OCI-M2 (cell line): Measurements from ENCODE around the gene TRIM68.
A peak's percentile ranks its signal among the peaks of the same experiment; 100 is the strongest.

Experiments used
- DNase-seq: peaks from one replicate; lab custom pipeline; 2025; ENCODE audit not compliant: unreplicated experiment; lab: John Stamatoyannopoulos, UW

Gene TRIM68, protein sequence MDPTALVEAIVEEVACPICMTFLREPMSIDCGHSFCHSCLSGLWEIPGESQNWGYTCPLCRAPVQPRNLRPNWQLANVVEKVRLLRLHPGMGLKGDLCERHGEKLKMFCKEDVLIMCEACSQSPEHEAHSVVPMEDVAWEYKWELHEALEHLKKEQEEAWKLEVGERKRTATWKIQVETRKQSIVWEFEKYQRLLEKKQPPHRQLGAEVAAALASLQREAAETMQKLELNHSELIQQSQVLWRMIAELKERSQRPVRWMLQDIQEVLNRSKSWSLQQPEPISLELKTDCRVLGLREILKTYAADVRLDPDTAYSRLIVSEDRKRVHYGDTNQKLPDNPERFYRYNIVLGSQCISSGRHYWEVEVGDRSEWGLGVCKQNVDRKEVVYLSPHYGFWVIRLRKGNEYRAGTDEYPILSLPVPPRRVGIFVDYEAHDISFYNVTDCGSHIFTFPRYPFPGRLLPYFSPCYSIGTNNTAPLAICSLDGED

GRCh38 chr11:4607781-4608666, at the start of gene TRIM68:
TRIM68 (minus strand) TSS chr11:4608231; CDS start chr11:4605504, 2,727 bp downstream.
- DNase-seq: peak; percentile 71

DNA sequence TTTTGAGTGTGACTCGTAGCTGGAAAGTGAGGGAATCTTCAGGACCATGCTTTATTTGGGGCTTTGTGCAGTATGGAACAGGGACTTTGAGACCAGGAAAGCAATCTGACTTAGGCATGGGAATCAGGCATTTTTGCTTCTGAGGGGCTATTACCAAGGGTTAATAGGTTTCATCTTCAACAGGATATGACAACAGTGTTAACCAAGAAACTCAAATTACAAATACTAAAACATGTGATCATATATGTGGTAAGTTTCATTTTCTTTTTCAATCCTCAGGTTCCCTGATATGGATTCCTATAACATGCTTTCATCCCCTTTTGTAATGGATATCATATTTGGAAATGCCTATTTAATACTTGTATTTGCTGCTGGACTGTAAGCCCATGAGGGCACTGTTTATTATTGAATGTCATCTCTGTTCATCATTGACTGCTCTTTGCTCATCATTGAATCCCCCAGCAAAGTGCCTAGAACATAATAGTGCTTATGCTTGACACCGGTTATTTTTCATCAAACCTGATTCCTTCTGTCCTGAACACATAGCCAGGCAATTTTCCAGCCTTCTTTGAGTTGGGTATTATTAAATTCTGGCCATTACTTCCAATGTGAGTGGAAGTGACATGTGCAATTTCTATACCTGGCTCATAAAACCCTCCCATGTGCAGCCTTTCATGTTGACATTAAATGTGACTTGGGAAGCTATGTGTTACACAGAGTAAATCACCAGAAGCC, 46.8 kb upstream of the TRIM68 start:
- no peak for DNase-seq

- DNase-seq: no peak
Observed at GRCh38 chr11:4647766-4648165, 39.7 kb upstream of the TRIM68 start.

DNA sequence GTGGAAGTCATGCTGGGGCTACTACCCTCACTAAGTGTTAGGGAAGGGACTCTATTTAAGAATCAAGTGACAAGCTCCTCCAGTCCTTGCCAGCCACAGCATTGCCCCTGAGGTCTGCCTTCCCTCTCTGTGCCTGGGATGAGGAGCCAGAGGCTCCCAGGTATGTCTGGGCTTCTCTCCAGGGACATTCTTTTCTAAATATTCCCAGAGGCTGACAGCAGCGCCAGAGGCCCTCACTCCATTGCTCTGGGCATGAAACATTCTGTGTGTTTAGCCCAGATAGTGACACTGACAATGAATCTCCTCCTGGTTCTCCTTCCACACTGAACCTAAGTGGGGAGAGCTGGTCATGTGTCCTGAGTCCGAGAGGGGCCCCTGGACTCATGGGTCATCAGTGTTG, 37.9 kb upstream of the TRIM68 start:
- no peak for DNase-seq

DNA sequence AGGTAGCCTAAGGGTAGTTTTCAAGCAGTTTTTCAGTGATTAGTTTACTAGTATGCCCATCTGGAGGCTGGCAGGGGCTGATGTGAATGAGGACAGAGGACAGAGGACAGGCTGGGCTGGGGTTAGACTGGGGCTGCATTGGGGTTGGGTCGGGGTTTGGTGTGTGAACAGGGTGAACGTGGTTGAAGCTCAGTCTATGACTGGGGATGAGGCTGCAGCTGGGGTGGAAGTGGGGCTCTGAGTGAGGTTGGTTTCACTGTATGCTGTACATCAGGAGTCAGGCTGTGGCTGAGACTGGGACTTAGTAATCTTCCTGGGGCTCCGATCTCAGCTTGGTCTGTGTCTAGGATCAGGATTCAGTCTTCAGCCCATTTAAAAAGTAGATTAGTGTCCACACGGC, 36.2 kb upstream of the TRIM68 start:
- no peak for DNase-seq

- no peak for DNase-seq
Observed at GRCh38 chr11:4643682-4644081, 35.7 kb upstream of the TRIM68 start, which contains the start of gene OR51E1. OR51E1 (plus strand) TSS chr11:4643982; CDS start chr11:4652527, 8,545 bp downstream.

DNA sequence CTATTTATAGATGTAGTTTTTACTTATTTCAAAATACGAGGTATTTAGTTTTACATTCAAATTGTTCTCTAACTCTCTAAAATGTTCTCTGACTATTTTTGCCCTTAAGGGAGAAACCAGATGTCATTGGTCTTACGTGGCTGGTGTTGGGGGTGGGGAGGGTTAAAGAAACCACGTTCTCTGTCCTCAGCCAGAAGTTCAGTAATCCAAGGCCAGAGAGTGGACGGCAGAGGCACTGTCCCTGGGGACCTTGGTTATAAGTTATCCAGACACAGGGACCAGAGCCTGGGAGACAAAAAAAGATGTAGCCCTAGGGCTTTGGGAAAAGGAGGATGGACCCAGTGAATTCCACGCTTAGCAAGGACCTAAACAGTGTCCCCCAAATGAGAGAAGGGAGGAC, 35.0 kb upstream of the TRIM68 start:
- DNase-seq: no peak

- no peak for DNase-seq
Observed at GRCh38 chr11:4642043-4642442, 34.0 kb upstream of the TRIM68 start.

GRCh38 chr11:4641501-4641900, 33.5 kb upstream of the TRIM68 start:
- DNase-seq: no peak

- DNase-seq: no peak
Observed at GRCh38 chr11:4639931-4640330, 31.9 kb upstream of the TRIM68 start.

DNA sequence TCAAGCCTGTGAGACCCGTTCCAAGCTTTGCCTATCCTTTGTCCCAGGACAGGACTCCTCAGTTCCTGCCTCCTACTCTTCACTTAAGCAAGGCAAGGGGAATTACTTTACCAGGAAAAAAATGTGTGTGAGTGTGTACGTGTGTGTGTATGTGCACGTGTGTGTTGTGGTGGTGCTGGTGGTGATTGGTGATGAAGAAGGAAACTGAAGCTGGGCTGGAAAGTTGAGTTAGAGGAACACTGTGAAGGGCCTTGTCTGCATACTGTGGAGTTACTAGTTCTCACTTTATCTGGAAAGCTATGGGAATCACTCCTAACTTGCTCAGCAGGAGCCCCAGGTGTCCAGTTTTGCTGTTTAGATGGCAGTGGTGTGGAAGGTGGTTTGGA, 29.6 kb upstream of the TRIM68 start:
- DNase-seq: no peak

DNA sequence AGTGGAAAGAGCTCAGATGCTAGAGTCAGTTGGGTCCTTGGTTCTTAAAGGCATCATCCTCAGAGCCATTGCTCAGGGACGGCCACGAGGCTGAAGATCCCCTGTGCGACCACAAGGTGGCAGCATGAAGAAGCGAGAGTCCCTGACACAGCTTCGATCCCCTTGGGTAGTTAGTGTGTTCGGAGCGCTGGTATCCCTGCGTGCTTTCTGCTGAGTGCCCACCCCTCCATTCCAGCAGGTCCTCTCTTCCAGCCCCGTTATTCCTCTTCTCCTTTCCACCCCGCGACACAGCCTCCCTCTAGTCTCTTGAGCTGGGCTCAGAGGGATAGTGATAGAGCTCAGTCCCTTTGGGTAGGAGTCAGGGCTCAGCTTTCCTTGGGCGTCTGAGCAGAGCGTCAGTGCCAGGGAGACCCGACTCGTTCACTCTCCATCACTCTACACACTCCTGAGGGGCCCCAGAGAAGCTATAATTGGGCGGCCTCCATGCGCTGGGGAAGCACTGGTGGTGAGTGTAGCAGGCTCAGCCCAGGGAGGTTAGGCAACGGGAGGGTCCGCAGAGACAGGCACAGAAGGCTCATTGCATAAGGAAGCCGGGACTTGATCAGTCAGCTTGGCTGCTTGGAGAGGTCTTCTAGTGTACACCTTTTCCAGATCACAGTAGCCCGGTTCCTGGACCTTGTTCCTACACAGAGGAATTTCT, 29.1 kb upstream of the TRIM68 start, which contains the start of gene OR51D1:
OR51D1 (plus strand) TSS at position 516 of the 700 bp plus-strand sequence. CDS start 2,314 bp downstream, outside the sequence.
- DNase-seq: peak; percentile 52

GRCh38 chr11:4636136-4636535, 28.1 kb upstream of the TRIM68 start:
- no peak for DNase-seq

GRCh38 chr11:4626207-4627099, 18.4 kb upstream of the TRIM68 start:
- DNase-seq: peak; percentile 45

DNA sequence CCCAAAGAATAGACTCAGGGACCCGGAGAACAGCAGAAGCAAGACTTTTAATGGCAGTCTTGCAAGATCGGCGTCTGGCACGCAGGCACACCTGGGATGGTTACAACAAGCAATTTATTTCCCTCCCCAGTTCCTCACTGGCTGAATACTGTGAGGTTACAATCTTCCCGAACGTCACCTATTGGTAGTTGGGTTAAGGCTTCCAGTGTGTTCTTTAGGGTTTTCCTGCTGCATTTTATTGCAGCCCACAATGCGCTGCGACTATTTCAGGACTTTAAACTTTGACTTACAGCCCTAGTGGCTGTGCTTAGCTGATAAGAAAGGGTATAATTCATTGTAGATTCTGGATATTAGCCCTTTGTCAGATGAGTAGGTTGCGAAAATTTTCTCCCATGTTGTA, 11.5 kb upstream of the TRIM68 start:
- DNase-seq: no peak

DNA sequence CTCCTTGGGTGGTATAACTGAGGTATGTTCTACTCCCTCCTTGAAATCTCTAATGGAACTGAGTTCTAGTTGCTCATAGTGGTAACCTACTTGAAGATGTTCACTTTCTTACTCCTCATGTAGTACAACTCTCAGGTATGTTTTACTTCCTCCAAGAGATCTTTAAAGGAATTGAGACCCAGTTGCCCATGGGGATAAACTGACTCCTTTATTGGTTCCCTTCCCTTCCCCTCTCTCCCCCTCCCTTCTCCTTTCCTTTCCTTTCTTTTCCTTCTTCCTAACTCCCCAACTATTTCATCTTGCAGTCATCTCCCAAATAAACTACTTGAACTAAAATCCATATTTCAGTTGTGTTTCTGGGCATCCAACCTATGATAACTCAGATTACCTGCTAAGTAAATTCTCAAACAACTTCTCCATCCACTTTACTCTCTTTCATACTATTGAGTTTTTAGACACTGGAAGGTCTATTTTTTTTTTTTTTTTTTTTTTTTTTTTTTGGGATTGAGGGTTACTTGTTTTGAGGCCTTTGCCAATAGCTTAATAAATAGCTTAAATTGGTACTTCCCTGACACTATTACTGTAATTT, 7.9 kb upstream of the TRIM68 start:
- DNase-seq: no peak

DNA sequence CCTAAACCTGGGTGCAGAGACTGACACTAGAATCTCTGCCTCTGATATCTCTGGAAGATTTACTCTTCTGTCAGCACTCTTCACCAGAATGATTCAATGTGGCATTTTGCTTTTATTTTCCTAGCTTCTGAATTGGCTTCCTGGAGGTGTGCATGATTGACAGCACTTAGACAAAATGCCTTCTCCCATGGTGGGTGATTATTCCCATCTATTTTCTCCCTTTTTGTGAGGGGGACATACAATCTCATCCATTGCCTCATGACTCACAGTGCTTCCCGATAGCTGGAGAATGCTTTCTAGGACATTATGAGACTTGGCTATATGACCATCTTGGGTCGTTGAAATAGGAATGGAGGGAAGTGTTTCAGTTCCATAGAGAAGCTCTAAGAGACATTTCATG, 4.0 kb upstream of the TRIM68 start:
- no peak for DNase-seq

- DNase-seq: no peak
Observed at GRCh38 chr11:4610258-4610935, 2.4 kb upstream of the TRIM68 start.
